GM23248 (cell line): ENCODE data around the gene P2RX4. TPM values are rescaled to one million over a fixed set of nuclear protein-coding genes. Genes with fewer than 3 reads are reported as not detected.
A peak's percentile ranks its signal among the peaks of the same experiment; 100 is the strongest.
"Not testable (repeated sequence)": the region's sequence is repeated elsewhere in the genome, so short reads cannot be mapped to it uniquely, and the experiment has no call there.

Experiments used
- DNase-seq: peaks from one replicate; pipeline ENCODE4 v3.0.0-alpha.2; 2015
- H2AFZ ChIP-seq: fragments of 200-600 bp; sonication (generic); 2 replicates; pipeline ENCODE4 v1.6.1; 2016; ENCODE audit warnings: antibody characterized with exemption
- H3F3A ChIP-seq: fragments of 200-600 bp; sonication (generic); 2 replicates; pipeline ENCODE4 v1.6.1; 2016; ENCODE audit warnings: mild to moderate bottlenecking, antibody characterized with exemption, mixed run types; ENCODE audit not compliant: insufficient read depth
- H3K27ac ChIP-seq: fragments of 200-600 bp; sonication (generic); 2 replicates; pipeline ENCODE4 v1.5.1; 2016; ENCODE audit warnings: mild to moderate bottlenecking
- H3K27me3 ChIP-seq: fragments of 200-600 bp; sonication (generic); replicated peaks from 2 replicates; pipeline ENCODE4 v1.6.1; 2016; ENCODE audit warnings: mild to moderate bottlenecking; ENCODE audit not compliant: insufficient read depth
- H3K36me3 ChIP-seq: fragments of 200-600 bp; sonication (generic); 2 replicates; pipeline ENCODE4 v1.6.1; 2016; ENCODE audit warnings: low read depth, mild to moderate bottlenecking
- H3K4me1 ChIP-seq: fragments of 200-600 bp; sonication (generic); 2 replicates; pipeline ENCODE4 v1.6.1; 2016; ENCODE audit warnings: mild to moderate bottlenecking; ENCODE audit not compliant: insufficient read depth
- H3K4me2 ChIP-seq: fragments of 200-600 bp; sonication (generic); one replicate; pipeline ENCODE4 v1.6.1; 2016; ENCODE audit warnings: mild to moderate bottlenecking; ENCODE audit not compliant: unreplicated experiment
- H3K4me3 ChIP-seq: fragments of 200-600 bp; sonication (generic); 2 replicates; pipeline ENCODE4 v1.5.1; 2016; ENCODE audit warnings: mild to moderate bottlenecking
- H3K79me2 ChIP-seq: fragments of 200-600 bp; sonication (generic); 2 replicates; pipeline ENCODE4 v1.6.1; 2016; ENCODE audit warnings: mild to moderate bottlenecking; ENCODE audit not compliant: insufficient read depth
- H3K9ac ChIP-seq: fragments of 200-600 bp; sonication (generic); 2 replicates; pipeline ENCODE4 v1.6.1; 2016; ENCODE audit warnings: mild to moderate bottlenecking
- H3K9me2 ChIP-seq: fragments of 200-600 bp; sonication (generic); 2 replicates; pipeline ENCODE4 v1.6.1; 2016; ENCODE audit warnings: mixed run types, mild to moderate bottlenecking, moderate library complexity; ENCODE audit not compliant: insufficient read depth
- H3K9me3 ChIP-seq: fragments of 200-600 bp; sonication (generic); one replicate; pipeline ENCODE4 v1.6.1; 2017; ENCODE audit warnings: low read depth
- H4K20me1 ChIP-seq: fragments of 200-600 bp; sonication (generic); 2 replicates; pipeline ENCODE4 v1.6.0; 2016; ENCODE audit not compliant: insufficient read depth
- EZH2 ChIP-seq: fragments of 200-600 bp; sonication (generic); IDR thresholded peaks from 2 replicates; pipeline ENCODE4 v1.6.1; 2018; ENCODE audit warnings: antibody characterized with exemption, mild to moderate bottlenecking; ENCODE audit not compliant: insufficient read depth, poor library complexity, severe bottlenecking
- EZH2phosphoT487 ChIP-seq: fragments of 200-600 bp; sonication (generic); IDR thresholded peaks from 2 replicates; pipeline ENCODE4 v1.6.1; 2018; ENCODE audit warnings: antibody characterized with exemption, moderate library complexity, mild to moderate bottlenecking, low read depth; ENCODE audit not compliant: insufficient read depth
- WGBS, 2 experiments: methylation state at CpG; one replicate each; pipeline ENCODE4 v1.1.6; 2015 to 2017; ENCODE audit warnings: low lambda C conversion rate in 2 of 2, low coverage in 1 of 2; ENCODE audit errors: missing lambda C conversion rate in 2 of 2; 5-methylcytosine and 5-hydroxymethylcytosine counted together
- in situ Hi-C: fragments of 300-500 bp; cut with MboI; formaldehyde crosslinking; loops from 2 replicates; pipeline ENCODE4 v1.15.0; 2020
- polyA plus RNA-seq: library from polyadenylated mRNA; unstranded; fragments of >200 nt; fragmentation: Nextera tagmentation; extraction: Ambion mirVana; gene quantifications from 2 replicates; pipeline ENCODE4 v1.2.1, GENCODE V29; 2016
- total RNA-seq: library from RNA; depleted of rRNA; stranded (reverse); fragments of >200 nt; shearing (Covaris generic); gene quantifications from 2 replicates; pipeline ENCODE4 v1.2.3, GENCODE V29; 2014

P2RX4 gene
- total and polyA plus RNA-seq, 2 experiments from 2014 or later, result 18.5 to 27.9 TPM

GRCh38 chr12:121190523-121191031 lies 19.4 kb upstream of the P2RX4 start:
- Histone ChIP-seq H3K27ac (peak overlapping the region; percentile 49), H3K9me2 (no peaks in the 10 kb centered on the region), H3K79me2 (no peaks in the 10 kb centered on the region), H3K9ac (no peak overlapping the region), H3K27me3 (no peaks in the 10 kb centered on the region), H3K36me3 (no peaks in the 10 kb centered on the region), H3K4me2 (peak overlapping the region; percentile 27), H3K4me1 (peaks cover 14% of the 10 kb centered on the region), H3K9me3 (no peaks in the 10 kb centered on the region), H3K4me3 (peak overlapping the region; percentile 30; the same call in 1 of the 2 replicates), H3F3A (peaks cover 5% of the 10 kb centered on the region), H4K20me1 (no peaks in the 10 kb centered on the region), H2AFZ (no peak overlapping the region)
- WGBS, 2 experiments, result 0 to 3% methylated on average over 2 of the region's 2 CpGs
- peak; percentile 91 for DNase-seq
- TF ChIP-seq EZH2phosphoT487 (0 out of 2 replicates have a peak, but pooled peaks have one; percentile 47), EZH2 (no peak)
- in situ Hi-C loops, result no loop called here

GRCh38 chr12:121191151-121191550 lies 18.8 kb upstream of the P2RX4 start:
- H3K4me2 ChIP-seq, result peak overlapping the region; percentile 27
- H3K4me3 ChIP-seq, result peak overlapping the region; percentile 30; the same call in 1 of the 2 replicates
- TF ChIP-seq EZH2 (no peak), EZH2phosphoT487 (no peak)
- no peaks in the 10 kb centered on the region for H3K9me3 ChIP-seq
- peak; percentile 10 for DNase-seq
- no peaks in the 10 kb centered on the region for H3K9me2 ChIP-seq
- no peaks in the 10 kb centered on the region for H3K27me3 ChIP-seq
- H3F3A ChIP-seq, result peaks cover 5% of the 10 kb centered on the region
- H3K9ac ChIP-seq, result no peak overlapping the region
- peak overlapping the region; percentile 49 for H3K27ac ChIP-seq
- H3K4me1 ChIP-seq, result peaks cover 14% of the 10 kb centered on the region
- H2AFZ ChIP-seq, result no peak overlapping the region
- 96 to 97% methylated on average over 3 of the region's 3 CpGs for WGBS, 2 experiments
- no peaks in the 10 kb centered on the region for H4K20me1 ChIP-seq
- in situ Hi-C loops, result no loop called here
- no peaks in the 10 kb centered on the region for H3K79me2 ChIP-seq
- no peaks in the 10 kb centered on the region for H3K36me3 ChIP-seq

- Histone ChIP-seq H3K4me2 (no peak overlapping the region), H3K4me3 (no peak overlapping the region), H3K27me3 (no peaks in the 10 kb centered on the region; the same call in 1 of the 2 replicates), H3K9me3 (no peaks in the 10 kb centered on the region), H4K20me1 (no peaks in the 10 kb centered on the region), H3F3A (no peaks in the 10 kb centered on the region), H3K79me2 (no peaks in the 10 kb centered on the region), H3K36me3 (no peaks in the 10 kb centered on the region), H3K4me1 (no peaks in the 10 kb centered on the region), H3K9me2 (no peaks in the 10 kb centered on the region), H3K27ac (no peak overlapping the region), H3K9ac (no peak overlapping the region), H2AFZ (no peak overlapping the region)
- no peak for DNase-seq
- 78 to 81% methylated on average over 6 of the region's 6 CpGs for WGBS, 2 experiments
- TF ChIP-seq EZH2 (no peak), EZH2phosphoT487 (no peak)
- in situ Hi-C loops, result no loop called here
These were observed 13.0 kb upstream of the P2RX4 start for GRCh38 chr12:121196902-121197301.

- no peaks in the 10 kb centered on the region for H3K9me3 ChIP-seq
- H3K79me2 ChIP-seq, result no peaks in the 10 kb centered on the region
- no peaks in the 10 kb centered on the region for H3K36me3 ChIP-seq
- 80 to 87% methylated on average over 6 to 7 of the region's 7 CpGs for WGBS, 2 experiments
- no peak for DNase-seq
- H3F3A ChIP-seq, result no peaks in the 10 kb centered on the region
- no peak overlapping the region for H3K4me3 ChIP-seq
- in situ Hi-C loops, result no loop called here
- no peaks in the 10 kb centered on the region for H3K4me1 ChIP-seq
- no peak overlapping the region for H3K4me2 ChIP-seq
- no peak overlapping the region for H3K27ac ChIP-seq
- H3K9me2 ChIP-seq, result no peaks in the 10 kb centered on the region
- H2AFZ ChIP-seq, result no peak overlapping the region
- H3K9ac ChIP-seq, result no peak overlapping the region
- no peaks in the 10 kb centered on the region; the same call in 1 of the 2 replicates for H3K27me3 ChIP-seq
- H4K20me1 ChIP-seq, result no peaks in the 10 kb centered on the region
- TF ChIP-seq EZH2phosphoT487 (no peak), EZH2 (no peak)
These were observed 11.0 kb upstream of the P2RX4 start for GRCh38 chr12:121198949-121199348.

- DNase-seq, H3K4me2 ChIP-seq, H3K4me1 ChIP-seq, H3K9me2 ChIP-seq, in situ Hi-C loops, H3K9ac ChIP-seq, H3K27me3 ChIP-seq, H3F3A ChIP-seq, H2AFZ ChIP-seq, H3K27ac ChIP-seq, H3K79me2 ChIP-seq, H4K20me1 ChIP-seq, H3K36me3 ChIP-seq, H3K4me3 ChIP-seq, H3K9me3 ChIP-seq: not testable (repeated sequence)
- WGBS, 2 experiments, result 85 to 86% methylated on average over 4 to 6 of the region's 6 CpGs
These were observed 8.8 kb upstream of the P2RX4 start for GRCh38 chr12:121201140-121201539.
